IPS DF 19.7 (cell line): ENCODE data around the gene ATP13A3.

ENCODE experiments used
- DNase-seq: peaks from one replicate; pipeline ENCODE4 v3.0.0-alpha.2; 2013; ENCODE audit warnings: low read depth, low spot score

ATP13A3 gene

DNA sequence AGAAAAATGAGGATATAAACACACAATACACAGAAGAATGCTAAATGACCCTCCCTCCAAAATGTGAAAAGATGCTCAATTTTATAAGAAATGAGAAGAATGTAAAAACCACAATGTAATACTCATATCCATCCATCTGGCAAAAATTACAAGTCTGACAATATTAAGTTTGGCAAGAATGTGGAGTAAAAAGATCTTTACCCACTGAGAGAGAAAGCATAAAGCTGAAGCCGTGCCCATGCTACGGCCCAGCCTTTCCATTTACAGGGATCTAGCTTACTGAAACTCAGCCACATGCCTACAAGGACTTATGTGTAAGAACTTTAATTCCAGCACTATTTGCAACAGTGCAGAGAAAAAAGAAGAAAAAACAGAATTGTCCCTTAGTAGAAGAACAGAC, 42.9 kb downstream of the ATP13A3 start:
- no peak for DNase-seq

DNA sequence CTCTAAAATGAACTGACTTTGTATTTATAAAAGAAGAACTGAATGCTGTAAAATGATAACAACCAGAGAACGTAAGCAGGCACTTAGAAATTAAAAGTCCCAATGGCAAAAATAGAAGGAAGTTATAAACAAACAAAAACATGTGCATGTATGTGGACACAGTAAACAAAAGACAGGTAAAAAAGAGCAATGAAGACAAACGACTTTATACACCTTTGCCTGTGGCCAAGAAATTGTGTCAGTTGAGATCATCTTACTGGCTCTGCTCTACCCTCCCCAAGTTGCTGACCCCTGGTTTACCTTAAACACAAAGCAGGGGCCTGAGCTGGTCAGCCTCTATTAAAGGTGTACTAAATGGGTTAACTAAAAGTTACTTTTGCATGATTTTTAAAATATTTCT, 46.0 kb downstream of the ATP13A3 start:
- DNase-seq, result no peak

DNA sequence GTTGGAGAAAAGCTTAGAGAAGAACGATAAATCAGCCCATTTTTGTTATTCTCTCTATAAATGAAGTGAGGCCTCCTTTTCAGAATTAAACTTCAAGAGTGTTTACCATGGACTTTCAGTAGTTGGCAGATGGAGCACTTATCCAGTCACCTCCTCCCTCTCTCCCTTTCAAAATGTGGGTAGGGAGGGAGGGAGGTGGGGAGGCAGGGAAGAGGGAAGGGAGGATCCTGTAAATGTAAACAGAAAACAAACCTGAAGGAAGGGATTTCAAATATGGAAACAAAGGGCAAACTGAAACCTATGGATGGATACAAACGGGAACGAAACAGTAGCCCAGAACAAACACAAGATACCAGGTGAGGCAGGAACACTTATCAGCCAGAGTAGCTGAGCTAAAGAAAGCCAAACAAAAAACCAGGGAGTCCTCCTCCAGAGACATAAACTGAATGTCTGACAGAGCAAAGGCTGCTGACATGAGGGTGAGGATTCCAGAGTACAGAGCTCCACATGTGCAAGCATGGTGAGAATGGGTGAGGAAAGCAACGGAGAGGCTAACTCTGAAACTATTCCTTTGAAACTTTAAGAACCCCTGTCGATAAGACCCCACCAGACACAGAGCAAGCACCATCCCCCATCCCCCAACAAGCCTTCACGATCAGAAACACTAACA, 46.8 kb downstream of the ATP13A3 start:
- DNase-seq, result no peak

DNA sequence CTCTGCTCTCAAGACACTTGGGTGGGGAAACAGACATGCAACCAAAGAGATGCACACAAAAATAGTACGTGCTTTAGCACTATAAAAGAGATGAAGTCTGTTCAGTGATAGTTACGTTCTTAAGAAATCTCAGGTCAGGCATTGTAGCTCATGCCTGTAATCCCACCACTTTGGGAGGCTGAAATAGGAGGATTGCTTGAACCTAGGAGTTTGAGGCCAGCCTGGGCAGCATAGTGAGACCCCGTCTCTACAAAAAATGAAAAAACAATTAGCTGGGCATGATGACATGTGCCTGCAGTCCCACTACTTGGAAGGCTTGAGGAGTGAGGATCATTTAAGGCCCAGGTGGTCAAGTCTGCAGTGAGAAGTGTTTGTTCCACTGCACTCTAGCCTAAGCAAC, 52.3 kb downstream of the ATP13A3 start:
- DNase-seq, result no peak

DNA sequence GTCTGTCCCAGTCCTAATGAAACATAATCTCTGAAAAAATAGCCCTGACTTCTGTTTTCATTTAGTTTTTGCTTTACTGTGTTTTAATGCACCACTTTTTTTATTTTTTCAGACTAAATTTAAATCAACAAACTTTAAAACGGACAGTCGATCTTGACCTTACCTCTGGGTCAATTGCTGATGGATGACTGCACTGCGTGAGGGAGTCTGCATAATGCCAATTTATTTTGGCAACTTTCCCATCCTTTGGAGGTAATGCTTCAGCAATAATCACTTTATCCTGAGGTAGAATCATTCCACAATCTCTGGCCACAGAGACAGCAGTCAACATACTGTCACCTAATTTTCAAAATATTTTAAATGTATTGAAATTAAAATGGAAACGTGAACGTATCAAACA, 55.2 kb downstream of the ATP13A3 start:
- no peak for DNase-seq

DNA sequence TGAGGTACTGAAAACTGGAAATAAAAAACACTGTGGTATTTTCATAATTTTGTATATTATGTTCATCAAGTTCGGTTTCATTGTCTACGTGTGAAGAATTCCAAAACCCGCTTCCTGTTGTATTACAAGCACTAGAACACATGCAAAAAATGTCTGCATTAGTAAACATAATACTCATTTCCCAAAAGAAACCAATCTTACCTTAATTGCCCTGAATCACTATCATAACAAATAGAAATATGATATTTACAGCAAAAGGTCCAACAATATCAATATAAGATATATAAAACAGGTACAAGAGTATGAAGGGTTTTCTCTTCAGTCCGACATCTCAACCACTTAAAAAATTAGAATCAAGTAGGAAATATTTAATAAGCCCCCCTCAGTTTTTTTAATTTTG, 61.4 kb downstream of the ATP13A3 start:
- DNase-seq, result no peak

DNA sequence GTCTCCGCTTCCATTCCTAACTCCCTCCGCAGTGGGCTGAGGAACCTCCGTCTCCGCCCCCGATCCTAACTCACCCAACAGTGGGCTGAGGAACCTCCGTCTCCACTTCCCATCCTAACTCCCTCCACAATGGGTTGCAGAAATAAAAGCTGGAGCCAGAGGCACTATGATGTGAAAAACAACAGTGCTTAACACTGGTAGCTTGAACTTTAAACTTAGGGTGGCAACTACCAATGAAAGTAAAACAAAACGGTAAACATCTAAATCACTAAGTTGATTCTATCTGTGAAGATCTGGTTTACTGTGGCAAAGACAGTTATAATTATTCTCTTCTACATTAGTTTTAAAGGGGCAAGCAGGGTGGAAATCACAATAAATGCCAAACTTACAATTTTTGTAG, 61.8 kb downstream of the ATP13A3 start:
- no peak for DNase-seq

DNA sequence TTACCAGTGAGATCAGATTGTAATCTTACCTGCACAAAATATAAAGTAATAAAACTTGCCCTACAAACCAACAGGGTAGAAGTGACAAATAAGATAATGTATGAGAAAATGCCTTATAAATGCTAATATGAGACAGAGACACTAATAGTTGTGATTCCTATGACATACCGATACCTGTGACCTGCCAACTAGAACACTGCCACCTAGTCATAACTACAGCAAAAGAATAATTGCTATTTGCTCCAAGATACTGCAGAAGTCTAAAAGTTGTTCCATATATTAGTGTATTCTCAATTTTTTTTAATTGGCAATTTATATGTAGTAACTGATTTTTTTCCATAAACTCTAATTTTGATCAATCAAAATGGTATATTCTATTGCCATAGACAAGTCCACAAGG, 62.4 kb downstream of the ATP13A3 start:
- no peak for DNase-seq

DNA sequence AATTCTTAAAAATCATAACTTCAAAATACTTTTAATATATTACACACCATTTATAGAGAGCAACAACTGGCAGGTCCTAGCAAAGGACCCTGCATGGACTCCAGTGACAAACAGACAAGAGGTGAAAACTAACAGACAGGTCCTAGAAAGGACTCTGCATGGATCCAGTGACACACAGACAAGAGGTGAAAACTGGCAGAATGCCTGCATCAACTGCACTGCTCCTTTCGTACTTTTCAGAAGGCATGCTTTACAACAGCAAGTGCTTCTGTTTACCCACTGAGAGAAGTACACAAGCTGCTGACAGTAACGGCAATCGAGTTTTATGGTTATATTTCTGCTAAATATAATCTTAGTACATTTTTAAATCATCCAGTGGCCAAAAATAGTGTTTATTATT, 63.5 kb downstream of the ATP13A3 start:
- DNase-seq, result no peak

DNA sequence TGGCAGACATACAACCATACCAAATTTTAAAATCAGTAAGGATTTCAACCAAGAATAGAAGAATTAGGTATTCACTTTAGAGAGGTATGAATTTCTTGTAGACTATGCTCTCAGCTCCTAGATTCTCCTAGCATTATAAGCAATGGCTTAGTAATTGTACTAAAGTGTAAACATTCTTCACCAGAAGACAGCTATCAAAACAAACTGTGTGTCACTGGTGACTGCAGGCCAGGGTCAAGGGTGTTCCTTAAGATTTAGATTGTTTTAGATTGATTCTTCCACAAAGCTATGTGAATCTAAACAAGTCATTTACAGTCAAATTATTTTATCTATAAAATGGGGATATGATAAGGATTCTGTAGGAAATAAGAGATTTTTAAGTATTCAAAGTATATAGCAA, 64.6 kb downstream of the ATP13A3 start:
- DNase-seq, result no peak

DNA sequence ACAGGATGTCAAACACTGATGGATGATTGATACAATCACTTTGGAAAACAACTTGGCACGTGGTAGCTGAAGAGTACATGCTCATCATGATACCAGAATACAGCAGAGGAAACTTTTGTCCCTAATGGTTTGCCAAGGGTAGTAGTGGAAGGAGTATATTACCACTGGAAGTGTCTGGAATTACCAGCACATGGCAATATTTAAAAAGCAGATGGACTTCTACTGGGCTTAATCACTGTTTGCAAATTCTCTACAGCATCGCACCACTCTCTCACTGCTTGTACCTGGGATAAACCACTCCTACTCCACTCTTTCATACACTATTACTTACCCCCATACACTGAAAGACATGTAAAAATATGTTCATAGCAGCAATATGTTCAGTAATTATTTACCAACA, 68.1 kb downstream of the ATP13A3 start:
- no peak for DNase-seq

DNA sequence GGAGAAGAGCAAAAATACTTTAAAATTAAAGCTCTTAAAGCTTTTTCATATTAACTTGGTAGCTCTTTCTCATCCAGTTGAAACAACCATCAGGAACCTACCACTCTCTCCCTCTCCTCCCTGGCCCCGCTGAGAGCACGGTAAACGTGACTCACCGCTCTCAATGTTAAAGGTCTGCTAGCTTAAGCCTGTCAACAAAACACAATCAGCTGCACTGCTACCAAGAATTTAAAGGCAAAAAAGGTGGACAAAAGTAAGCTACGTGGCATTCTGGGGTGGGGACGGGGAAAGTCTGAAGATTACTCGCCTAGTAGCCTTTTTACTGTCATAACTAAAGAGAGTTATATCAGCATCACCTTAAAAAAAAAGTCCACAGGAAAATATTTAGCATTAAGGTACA, 79.4 kb downstream of the ATP13A3 start:
- DNase-seq, result no peak

DNA sequence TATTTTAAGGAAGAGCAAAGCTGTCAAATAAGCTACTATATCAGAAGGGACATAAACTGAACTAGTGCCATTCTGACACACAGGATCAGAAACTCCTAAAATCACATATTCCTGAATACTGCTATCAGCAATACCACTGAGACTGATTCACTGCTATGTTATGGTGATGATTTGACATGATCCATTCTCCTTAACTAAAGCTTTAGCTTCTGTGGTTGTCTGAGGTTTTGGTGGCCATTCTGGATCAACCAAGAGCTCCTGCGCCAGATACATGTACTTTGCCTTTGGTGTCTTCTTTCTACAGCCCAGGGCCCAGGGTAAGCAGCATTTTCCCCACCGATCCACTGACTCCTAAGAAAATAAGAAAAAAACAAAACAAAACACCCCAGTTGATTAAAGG, 81.0 kb downstream of the ATP13A3 start:
- DNase-seq, result no peak

DNA sequence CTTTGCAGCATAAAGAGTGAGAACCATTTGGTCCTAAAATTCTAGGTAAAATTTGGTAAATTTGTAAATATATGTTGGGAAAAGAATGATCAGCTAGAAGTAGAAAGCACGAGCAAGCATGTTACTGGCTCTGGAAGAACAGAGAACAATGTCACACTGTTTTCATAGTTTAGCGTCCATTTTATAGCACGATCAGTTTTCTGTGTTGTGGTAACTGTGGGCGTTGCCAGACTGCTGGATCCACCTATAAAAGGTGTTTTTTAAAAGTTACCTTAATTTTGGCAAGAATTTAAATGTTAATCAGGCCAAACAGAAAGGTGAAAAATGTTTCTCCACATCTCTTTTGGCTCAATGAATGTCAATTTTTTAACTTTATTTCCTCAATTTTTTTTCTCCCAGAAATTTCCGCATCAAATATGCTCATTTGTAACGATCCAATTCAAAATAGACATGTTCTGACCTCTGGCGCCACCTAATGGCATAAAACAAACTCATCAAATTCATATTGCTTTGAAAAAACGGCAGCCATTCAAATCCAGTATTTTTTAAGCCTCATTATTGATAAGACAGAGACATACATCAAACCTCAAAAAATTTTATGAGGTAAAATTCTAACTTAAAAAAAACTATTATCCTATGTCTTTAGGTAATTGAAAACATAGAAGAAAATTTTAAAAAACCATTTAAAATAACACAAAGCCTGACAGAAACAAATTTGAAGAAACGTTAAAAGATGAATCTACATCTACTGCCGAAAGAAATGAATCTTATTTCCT, 82.2 kb downstream of the ATP13A3 start:
- no peak for DNase-seq

DNA sequence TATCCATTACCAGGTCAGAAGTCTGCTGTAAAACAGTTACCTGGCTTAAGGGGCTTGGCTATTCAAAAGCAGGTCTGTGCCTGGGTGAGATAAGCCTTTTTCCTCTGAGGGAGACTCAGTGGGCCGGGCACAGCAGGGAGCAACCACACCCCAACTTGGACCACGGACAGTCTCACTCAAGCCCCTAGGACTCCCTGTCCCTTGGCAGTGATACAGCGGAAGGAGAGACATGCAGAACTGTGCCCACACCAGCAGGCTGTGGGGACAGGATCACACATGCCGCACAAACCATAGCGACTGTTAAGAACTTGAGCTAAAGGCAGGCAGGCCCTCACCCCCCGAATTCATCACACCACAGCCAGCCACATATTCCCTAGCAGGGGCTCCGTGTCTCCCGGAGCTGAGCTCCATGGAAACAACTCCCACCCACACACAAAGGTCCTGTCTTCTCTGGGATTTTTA, 84.9 kb downstream of the ATP13A3 start:
- no peak for DNase-seq

DNA sequence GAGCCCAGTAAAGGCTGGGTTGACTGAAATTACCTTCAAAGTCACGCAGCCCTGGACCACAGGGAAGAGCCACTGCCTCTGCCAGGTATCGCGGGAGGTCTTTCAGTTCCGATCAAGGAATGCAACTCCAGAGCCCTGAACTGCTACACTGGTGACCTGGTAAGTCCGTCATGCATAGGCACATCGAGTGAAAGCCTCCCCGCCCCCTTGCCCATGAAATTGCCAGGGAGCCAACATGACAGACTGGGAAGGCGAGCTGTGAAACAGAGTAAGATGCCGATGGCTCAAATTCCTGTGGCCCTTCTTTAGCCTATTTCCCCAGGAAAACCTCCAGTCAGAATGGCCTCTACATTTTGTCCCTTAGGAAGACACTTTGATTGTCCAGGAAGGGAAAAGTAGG, 85.5 kb downstream of the ATP13A3 start:
- no peak for DNase-seq

DNA sequence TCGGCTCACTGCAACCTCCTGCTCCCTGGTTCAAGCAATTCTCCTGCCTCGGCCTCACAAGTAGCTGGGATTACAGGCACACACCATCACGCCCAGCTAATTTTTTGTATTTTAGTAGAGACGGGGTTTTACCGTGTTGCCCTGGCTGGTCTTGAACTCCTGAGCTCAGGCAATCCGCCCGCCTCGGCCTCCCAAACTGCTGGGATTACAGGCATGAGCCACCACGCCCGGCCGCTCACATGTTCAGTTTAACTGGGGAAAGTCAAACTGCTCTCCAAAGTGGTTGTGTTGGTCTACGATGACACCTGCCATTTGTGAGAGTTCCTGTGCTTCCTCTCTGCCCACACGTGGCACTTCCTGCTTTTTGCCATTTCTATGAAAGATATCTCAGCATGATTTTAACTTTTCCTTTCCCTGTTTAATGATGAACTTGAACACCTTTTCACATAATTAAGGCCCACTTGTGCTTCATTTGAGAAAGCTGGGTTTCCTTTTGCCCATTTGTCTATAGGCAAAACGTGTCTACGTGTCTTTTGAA, 86.9 kb downstream of the ATP13A3 start:
- DNase-seq, result no peak

DNA sequence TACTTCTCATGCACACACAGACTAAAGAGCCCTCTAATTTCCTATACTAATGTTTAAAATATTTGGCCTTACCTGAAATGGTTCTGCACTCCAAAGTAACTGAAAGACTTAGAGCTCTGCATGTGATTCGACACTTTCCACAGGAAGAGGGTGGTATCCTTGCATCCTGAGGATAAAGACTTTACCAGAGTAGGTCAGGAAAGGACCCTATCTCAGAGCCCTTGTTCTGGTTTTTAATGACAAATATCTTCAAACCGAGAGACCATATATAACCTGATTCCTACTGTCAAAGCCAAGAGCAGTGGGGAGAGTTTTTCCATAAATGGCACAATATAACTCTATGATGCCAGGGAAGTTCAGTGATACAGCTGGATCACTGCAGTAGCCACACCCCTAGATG, 87.6 kb downstream of the ATP13A3 start, which contains the start of gene GP5:
Gene GP5 (minus strand): TSS at position 101 of the 400 bp plus-strand sequence. CDS start 984 bp downstream, outside the sequence.
- DNase-seq, result no peak

DNA sequence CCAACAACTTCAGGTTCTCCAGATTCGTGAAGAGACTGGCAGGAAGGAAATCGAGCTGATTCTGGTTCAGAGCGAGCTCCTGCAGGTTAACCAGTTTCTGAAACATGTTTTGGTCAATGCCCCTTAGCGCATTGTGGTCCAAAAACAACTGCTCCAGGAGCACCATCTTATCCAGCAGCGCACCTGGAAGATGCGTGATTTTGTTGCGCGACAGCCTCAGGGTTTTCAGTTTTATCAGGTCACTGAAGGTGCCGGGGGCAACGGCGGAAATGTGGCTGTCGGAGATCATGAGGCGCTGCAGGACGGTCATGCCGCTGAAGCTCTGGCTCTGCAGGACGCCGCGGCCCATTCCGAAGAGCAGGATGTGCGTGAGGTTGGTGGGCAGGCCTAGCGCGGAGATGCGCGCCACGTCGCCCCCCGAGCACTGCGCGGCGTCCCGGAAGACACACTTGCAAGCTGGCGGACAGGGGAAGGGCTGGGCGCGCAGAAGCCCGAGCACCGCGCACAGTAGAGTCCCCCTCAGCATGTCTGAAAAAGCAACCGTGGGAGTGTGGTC, 89.0 kb downstream of the ATP13A3 start:
- DNase-seq, result no peak

DNA sequence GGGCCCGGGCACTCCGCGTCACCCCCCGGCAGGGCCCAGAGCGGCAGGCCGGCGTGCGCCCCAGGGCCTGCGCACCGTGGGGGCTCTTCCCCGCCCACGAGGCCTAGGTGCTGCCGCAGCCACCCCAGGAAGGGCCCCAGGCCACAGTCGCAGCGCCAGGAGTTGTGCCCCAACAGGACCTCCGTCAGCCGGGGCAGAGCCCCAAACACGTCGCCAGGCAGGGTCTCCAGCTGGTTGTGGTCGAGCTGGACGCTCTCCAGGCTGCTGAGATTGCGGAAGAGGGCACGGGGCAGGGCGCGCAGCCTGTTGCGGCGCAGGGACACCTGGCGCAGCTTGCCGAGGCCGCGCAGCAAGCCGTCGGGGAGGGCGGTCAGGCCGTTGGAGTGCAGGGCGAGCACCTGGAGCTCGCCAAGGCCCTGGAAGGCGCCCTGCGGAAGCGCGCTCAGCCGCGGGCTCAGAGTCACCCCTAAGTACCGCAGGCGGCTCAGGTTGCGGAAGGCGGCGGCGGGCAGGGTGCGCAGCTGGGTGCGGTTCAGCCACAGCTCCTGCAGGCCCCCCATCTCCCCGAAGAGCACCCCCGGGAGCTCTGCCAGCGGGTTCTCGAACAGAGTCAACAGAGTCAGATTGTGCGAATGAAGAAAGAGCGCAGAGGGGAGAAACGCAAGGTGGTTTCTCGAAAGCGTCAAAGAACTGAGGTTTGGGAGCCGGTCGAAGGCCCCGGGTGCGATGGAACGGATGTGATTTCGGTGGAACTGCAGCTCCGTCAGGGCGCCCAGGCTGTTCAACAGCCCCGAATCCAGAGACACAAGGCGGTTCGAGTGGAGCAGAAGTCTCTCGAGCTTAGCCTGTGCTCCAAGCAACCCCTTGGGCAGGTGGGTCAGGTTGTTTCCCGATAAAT, 89.7 kb downstream of the ATP13A3 start:
- DNase-seq, result no peak

DNA sequence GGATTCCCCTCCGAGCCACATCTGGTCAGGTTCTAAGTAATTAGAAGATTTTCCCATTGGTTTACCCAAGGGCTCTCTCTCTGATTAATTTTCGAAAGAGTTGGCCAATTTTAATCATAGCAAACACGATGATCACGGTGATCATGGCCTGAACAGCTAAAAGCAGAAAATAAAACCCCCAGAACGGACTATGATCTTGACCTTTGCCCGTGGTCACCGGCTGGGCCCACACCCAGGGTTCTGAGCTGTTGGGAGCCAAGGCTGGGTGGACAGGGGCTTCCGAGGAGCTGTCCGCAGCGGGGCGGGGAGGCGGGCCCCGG, 90.3 kb downstream of the ATP13A3 start:
- DNase-seq, result no peak
